Smooth muscle cell (in vitro differentiated cells): Measurements from ENCODE around the gene KCNMB2. TPM values are rescaled to one million over a fixed set of nuclear protein-coding genes. Genes with fewer than 3 reads are reported as not detected.
A peak's percentile ranks its signal among the peaks of the same experiment; 100 is the strongest.

Source experiments
- DNase-seq: peaks from one replicate; lab custom pipeline; 2025; ENCODE audit not compliant: unreplicated experiment; lab: John Stamatoyannopoulos, UW
- H2AFZ ChIP-seq: fragments of 200-600 bp; sonication (generic); 2 replicates; pipeline ENCODE4 v1.6.0; 2016; ENCODE audit warnings: antibody characterized with exemption, low read depth, mild to moderate bottlenecking
- H3F3A ChIP-seq: fragments of 200-600 bp; sonication (generic); 2 replicates; pipeline ENCODE4 v1.6.0; 2017; ENCODE audit warnings: antibody characterized with exemption, low read depth
- H3K27ac ChIP-seq: fragments of 200-600 bp; sonication (generic); 2 replicates; pipeline ENCODE4 v1.5.1; 2016; ENCODE audit warnings: low read depth, mild to moderate bottlenecking
- H3K27me3 ChIP-seq: fragments of 200-600 bp; sonication (generic); 2 replicates; pipeline ENCODE4 v1.6.1; 2016; ENCODE audit warnings: low read depth, mild to moderate bottlenecking
- H3K36me3 ChIP-seq: fragments of 200-600 bp; sonication (generic); 2 replicates; pipeline ENCODE4 v1.5.1; 2016; ENCODE audit warnings: low read depth
- H3K4me1 ChIP-seq: fragments of 200-600 bp; sonication (generic); 2 replicates; pipeline ENCODE4 v1.5.1; 2016; ENCODE audit warnings: low read depth
- H3K4me2 ChIP-seq: fragments of 200-600 bp; sonication (generic); 2 replicates; pipeline ENCODE4 v1.6.0; 2016; ENCODE audit warnings: mild to moderate bottlenecking
- H3K4me3 ChIP-seq: fragments of 200-600 bp; sonication (generic); 2 replicates; pipeline ENCODE4 v1.5.1; 2016; ENCODE audit warnings: mild to moderate bottlenecking
- H3K79me2 ChIP-seq: fragments of 200-600 bp; sonication (generic); 2 replicates; pipeline ENCODE4 v1.6.0; 2016; ENCODE audit warnings: low read depth, mild to moderate bottlenecking
- H3K9ac ChIP-seq: fragments of 200-600 bp; sonication (generic); 2 replicates; pipeline ENCODE4 v1.6.0; 2016; ENCODE audit warnings: low read depth
- H3K9me3 ChIP-seq: fragments of 200-600 bp; sonication (generic); replicated peaks from 2 replicates; pipeline ENCODE4 v1.5.1; 2016; ENCODE audit warnings: low read depth
- H4K20me1 ChIP-seq: fragments of 200-600 bp; sonication (generic); 2 replicates; pipeline ENCODE4 v1.6.0; 2016; ENCODE audit warnings: low read depth
- WGBS: methylation state at CpG from one replicate; pipeline ENCODE4 v1.1.7; 2016; ENCODE audit warnings: low lambda C conversion rate; 5-methylcytosine and 5-hydroxymethylcytosine counted together
- polyA plus RNA-seq: library from polyadenylated mRNA; unstranded; fragments of >200 nt; fragmentation: Nextera tagmentation; extraction: Ambion mirVana; gene quantifications from 2 replicates; pipeline ENCODE4 v1.2.1, GENCODE V29; 2016
- total RNA-seq: library from RNA; depleted of rRNA; stranded (reverse); fragments of >200 nt; gene quantifications from 2 replicates; pipeline ENCODE4 v1.2.3, GENCODE V29; 2014
- TF ChIP-seq, protein P1 (sequence below): fragments of 200-600 bp; sonication (generic); IDR thresholded peaks from 2 replicates; pipeline ENCODE4 v1.5.1; 2017; ENCODE audit warnings: borderline replicate concordance, mild to moderate bottlenecking, antibody characterized with exemption; ENCODE audit not compliant: insufficient read depth, poor library complexity, severe bottlenecking

Gene KCNMB2
- total and polyA plus RNA-seq, 2 experiments from 2014 or later = 0.09 TPM; not detected in 1

DNA sequence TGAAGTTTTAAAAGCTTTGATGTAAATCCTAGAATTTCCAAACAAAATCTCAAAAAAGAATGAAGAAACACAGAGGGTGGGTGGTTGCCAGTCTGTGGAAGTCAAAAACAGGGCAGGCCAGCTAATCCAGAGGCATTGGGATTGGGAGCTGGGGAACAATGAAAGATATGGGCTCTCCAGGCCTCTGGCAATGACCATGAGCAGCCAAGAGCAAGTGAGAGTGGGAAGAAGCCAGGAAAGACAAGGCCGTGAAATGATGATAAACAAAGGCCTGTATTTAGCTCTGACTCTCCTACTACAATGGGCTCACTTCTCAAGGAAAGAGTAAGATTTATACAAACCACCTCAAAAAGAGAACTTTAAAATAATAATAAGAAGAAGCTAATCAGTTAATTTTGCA, 286.9 kb downstream of the KCNMB2 start:
- no peak for DNase-seq
- TF ChIP-seq, protein P1, sequence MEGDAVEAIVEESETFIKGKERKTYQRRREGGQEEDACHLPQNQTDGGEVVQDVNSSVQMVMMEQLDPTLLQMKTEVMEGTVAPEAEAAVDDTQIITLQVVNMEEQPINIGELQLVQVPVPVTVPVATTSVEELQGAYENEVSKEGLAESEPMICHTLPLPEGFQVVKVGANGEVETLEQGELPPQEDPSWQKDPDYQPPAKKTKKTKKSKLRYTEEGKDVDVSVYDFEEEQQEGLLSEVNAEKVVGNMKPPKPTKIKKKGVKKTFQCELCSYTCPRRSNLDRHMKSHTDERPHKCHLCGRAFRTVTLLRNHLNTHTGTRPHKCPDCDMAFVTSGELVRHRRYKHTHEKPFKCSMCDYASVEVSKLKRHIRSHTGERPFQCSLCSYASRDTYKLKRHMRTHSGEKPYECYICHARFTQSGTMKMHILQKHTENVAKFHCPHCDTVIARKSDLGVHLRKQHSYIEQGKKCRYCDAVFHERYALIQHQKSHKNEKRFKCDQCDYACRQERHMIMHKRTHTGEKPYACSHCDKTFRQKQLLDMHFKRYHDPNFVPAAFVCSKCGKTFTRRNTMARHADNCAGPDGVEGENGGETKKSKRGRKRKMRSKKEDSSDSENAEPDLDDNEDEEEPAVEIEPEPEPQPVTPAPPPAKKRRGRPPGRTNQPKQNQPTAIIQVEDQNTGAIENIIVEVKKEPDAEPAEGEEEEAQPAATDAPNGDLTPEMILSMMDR = no peak
- no peaks in the 10 kb centered on the region for H3F3A ChIP-seq
- no peak overlapping the region for H3K9ac ChIP-seq
- H3K4me3 ChIP-seq = no peak overlapping the region
- H4K20me1 ChIP-seq = no peaks in the 10 kb centered on the region
- H2AFZ ChIP-seq = peak overlapping the region; percentile 59
- peak overlapping the region; percentile 59 for H3K4me2 ChIP-seq
- H3K36me3 ChIP-seq = no peaks in the 10 kb centered on the region
- no peaks in the 10 kb centered on the region for H3K9me3 ChIP-seq
- H3K4me1 ChIP-seq = peaks cover 4% of the 10 kb centered on the region
- no peaks in the 10 kb centered on the region for H3K27me3 ChIP-seq
- WGBS = 24% methylated on average over 1 of the region's 1 CpG
- H3K79me2 ChIP-seq = no peaks in the 10 kb centered on the region
- no peak overlapping the region for H3K27ac ChIP-seq

GRCh38 chr3:178823591-178824246, 287.5 kb downstream of the KCNMB2 start:
- peak overlapping the region; percentile 59 for H2AFZ ChIP-seq

GRCh38 chr3:178826435-178827123, 290.3 kb downstream of the KCNMB2 start:
- WGBS = 72% methylated on average over 4 of the region's 4 CpGs
- Histone ChIP-seq H3K4me3 (no peak overlapping the region), H3K9me3 (no peaks in the 10 kb centered on the region), H3K9ac (no peak overlapping the region), H3K27me3 (no peaks in the 10 kb centered on the region), H3K27ac (no peak overlapping the region), H2AFZ (no peak overlapping the region), H3K4me2 (no peak overlapping the region), H3K4me1 (peaks cover 4% of the 10 kb centered on the region), H3K79me2 (no peaks in the 10 kb centered on the region), H3F3A (no peaks in the 10 kb centered on the region), H3K36me3 (no peaks in the 10 kb centered on the region), H4K20me1 (no peaks in the 10 kb centered on the region)
- no peak for DNase-seq
- TF ChIP-seq, protein P1 = no peak

More at GRCh38 chr3:178823591-178824246, 287.5 kb downstream of the KCNMB2 start:
- Histone ChIP-seq H3K27me3 (no peaks in the 10 kb centered on the region), H3K4me2 (peak overlapping the region; percentile 59), H3K4me1 (peaks cover 4% of the 10 kb centered on the region), H3K4me3 (no peak overlapping the region), H3K79me2 (no peaks in the 10 kb centered on the region), H3K9ac (no peak overlapping the region), H3K27ac (no peak overlapping the region), H3K9me3 (no peaks in the 10 kb centered on the region), H4K20me1 (no peaks in the 10 kb centered on the region), H3F3A (no peaks in the 10 kb centered on the region), H3K36me3 (no peaks in the 10 kb centered on the region)
- WGBS = 64% methylated on average over 5 of the region's 5 CpGs
- TF ChIP-seq, protein P1 = no peak
- DNase-seq = no peak
